Endothelial cell of umbilical vein (primary cell): Measurements from ENCODE around the gene RELL1.

Source experiments
- EZH2 ChIP-seq: IDR thresholded peaks from 2 replicates; pipeline ENCODE4 v1.6.1; 2012; ENCODE audit warnings: borderline replicate concordance, low read depth, mild to moderate bottlenecking, moderate library complexity, low read length, inconsistent platforms; ENCODE audit not compliant: severe bottlenecking
- FOS ChIP-seq: IDR thresholded peaks from 2 replicates; pipeline ENCODE4 v1.6.1; 2011; ENCODE audit warnings: mild to moderate bottlenecking, low read length, moderate library complexity, borderline replicate concordance; ENCODE audit not compliant: insufficient read depth
- JUN ChIP-seq: IDR thresholded peaks from 2 replicates; pipeline ENCODE4 v1.6.1; 2011; ENCODE audit warnings: borderline replicate concordance, low read depth; ENCODE audit not compliant: insufficient read length, insufficient read depth
- POLR2A ChIP-seq: IDR thresholded peaks from 2 replicates; pipeline ENCODE4 v1.6.1; 2012; ENCODE audit warnings: low read depth, mild to moderate bottlenecking, control low read depth, low read length
- POLR2AphosphoS5 ChIP-seq: IDR thresholded peaks from 2 replicates; pipeline ENCODE4 v1.6.1; 2012; ENCODE audit warnings: low read depth, mild to moderate bottlenecking, control low read depth, low read length, moderate library complexity; ENCODE audit not compliant: insufficient read depth
- TF ChIP-seq, protein P1 (sequence below), 2 donors: IDR thresholded peaks; 1 replicate in 1 of 2; 2 replicates in 1 of 2; pipeline ENCODE4 v1.5.1; 2011; ENCODE audit warnings: low read length in 2 of 2, mild to moderate bottlenecking in 2 of 2, moderate library complexity in 2 of 2, control low read depth in 1 of 2, inconsistent platforms in 1 of 2, low read depth in 1 of 2; ENCODE audit not compliant: insufficient read depth in 1 of 2; ENCODE audit errors: extremely low read depth in 1 of 2

DNA sequence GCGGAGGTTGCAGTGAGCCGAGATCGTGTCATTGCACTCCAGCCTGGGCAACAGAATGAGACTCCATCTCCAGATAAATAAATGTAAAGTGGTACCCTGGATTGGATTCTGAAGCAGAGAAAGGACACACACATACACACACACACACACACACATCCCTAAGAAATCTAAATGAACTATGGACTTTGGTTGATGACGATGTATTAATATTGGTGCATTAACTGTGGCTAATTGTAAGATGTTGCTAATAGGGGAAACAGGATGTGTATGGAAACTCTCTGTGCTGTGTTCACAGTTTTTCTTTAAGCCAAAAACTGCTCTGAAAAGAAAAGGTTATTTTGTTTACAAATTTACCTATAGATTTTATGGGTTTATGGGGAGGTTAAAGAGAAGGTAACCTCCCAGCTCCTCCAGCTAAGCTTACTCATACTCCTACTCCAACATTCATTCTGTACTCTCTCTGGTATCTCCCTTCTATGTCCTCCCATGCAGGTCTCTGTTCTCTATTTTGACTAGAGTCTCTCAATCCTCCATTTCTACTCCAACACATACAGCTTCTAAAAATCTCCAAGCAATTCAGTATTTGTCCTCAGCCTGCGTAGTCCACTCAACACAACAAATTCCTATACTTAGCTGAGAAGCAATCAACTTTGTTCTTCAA, 46.5 kb upstream of the RELL1 start:
- TF ChIP-seq, protein P1, sequence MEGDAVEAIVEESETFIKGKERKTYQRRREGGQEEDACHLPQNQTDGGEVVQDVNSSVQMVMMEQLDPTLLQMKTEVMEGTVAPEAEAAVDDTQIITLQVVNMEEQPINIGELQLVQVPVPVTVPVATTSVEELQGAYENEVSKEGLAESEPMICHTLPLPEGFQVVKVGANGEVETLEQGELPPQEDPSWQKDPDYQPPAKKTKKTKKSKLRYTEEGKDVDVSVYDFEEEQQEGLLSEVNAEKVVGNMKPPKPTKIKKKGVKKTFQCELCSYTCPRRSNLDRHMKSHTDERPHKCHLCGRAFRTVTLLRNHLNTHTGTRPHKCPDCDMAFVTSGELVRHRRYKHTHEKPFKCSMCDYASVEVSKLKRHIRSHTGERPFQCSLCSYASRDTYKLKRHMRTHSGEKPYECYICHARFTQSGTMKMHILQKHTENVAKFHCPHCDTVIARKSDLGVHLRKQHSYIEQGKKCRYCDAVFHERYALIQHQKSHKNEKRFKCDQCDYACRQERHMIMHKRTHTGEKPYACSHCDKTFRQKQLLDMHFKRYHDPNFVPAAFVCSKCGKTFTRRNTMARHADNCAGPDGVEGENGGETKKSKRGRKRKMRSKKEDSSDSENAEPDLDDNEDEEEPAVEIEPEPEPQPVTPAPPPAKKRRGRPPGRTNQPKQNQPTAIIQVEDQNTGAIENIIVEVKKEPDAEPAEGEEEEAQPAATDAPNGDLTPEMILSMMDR (IDR thresholded peaks at IDR 0.05; ENCODE audit: extremely low read depth in 1 of 2, insufficient read depth in 1 of 2, low read depth in 1 of 2, low read length in 2 of 2) = no peak
- no peak for TF ChIP-seq JUN
- no peak for TF ChIP-seq POLR2A
- TF ChIP-seq POLR2AphosphoS5 = no peak
- TF ChIP-seq FOS = no peak
- no peak for TF ChIP-seq EZH2
